ENCODE measurements around the gene FEM1C.

The FEM1C gene

DNA sequence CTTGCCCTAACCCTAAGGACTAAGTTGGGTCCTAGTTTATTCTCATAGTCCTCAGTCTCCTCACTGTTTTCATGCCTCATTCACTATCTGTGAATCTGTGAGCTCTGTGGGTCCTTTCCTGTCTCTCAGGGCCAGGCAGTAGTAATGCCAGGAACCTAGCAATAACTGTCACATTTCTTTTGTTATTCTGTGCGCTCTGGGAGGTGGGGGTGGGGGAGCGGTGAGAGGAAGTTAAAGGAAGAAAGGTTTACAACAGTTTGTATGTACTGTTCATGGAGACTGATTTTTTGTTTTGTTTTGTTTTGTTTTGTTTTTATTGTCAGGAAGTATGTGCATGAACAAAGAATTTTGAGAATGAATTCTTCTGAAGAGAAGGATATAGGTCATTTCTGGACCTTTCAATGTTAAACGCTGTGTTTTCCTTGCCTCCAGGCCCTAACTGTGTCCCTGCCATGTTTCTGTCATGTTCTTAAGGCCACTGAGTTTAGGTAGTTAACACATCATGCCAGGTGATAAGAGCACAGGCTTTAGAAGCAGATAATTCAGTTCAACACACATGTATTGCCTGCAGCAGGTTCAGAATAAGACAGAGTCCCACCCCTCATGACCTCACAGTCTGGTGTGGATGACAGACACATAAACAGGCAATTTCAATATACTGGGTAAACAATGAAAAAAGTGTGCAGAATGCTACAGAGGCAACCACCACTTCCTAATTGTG is 13.3 kb upstream of the FEM1C start:
- DNase-seq (ENCODE audit: low read depth) = no peak

GRCh38 chr5:115556276-115556675 is 11.7 kb upstream of the FEM1C start:
- no peak for DNase-seq (ENCODE audit: low read depth)

GRCh38 chr5:115555084-115555633 is 10.6 kb upstream of the FEM1C start:
- DNase-seq (ENCODE audit: low read depth) = no peak

- no peak for DNase-seq (ENCODE audit: low read depth)
Measured at GRCh38 chr5:115553082-115553481, 8.5 kb upstream of the FEM1C start.

DNA sequence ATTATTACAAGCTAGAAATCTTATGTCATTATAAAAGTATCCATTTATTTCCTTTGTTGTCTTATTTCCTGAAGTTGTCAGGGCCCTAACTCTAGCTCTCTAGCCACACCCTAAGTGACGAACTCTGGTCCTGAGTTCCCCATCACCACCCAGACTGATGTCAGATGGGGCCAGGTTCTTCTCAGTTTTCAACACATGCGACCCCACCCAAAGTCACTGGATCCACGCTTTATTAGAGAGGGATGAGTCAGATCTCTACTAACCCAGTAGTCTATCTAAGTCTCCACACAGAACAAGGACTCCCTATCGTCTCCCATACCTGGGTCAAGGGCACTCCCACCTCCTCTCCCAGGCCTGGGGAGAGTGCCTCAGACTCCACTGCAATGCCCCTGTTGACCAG is 6.8 kb upstream of the FEM1C start:
- no peak for DNase-seq (ENCODE audit: low read depth)

GRCh38 chr5:115549154-115549553 is 4.6 kb upstream of the FEM1C start:
- DNase-seq (ENCODE audit: low read depth) = no peak

DNA sequence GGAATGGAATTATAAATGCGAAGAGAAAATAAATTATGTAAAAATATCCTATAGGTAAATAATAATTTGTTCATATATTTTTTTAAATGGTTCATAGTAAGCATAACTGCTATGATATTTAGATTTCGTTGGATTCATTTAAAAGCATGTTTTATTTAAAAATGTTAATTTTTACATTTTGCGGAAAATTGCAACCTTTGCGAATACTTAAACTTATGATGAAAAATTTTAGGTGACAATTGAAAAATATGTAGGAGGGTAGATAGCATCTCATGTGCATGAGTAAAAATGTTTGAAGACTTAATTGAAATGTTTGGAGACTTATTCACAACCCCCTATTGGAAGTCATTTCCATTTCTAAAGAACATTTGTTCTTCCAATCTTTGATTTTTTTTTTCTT is 4.1 kb upstream of the FEM1C start:
- DNase-seq (ENCODE audit: low read depth) = no peak

DNA sequence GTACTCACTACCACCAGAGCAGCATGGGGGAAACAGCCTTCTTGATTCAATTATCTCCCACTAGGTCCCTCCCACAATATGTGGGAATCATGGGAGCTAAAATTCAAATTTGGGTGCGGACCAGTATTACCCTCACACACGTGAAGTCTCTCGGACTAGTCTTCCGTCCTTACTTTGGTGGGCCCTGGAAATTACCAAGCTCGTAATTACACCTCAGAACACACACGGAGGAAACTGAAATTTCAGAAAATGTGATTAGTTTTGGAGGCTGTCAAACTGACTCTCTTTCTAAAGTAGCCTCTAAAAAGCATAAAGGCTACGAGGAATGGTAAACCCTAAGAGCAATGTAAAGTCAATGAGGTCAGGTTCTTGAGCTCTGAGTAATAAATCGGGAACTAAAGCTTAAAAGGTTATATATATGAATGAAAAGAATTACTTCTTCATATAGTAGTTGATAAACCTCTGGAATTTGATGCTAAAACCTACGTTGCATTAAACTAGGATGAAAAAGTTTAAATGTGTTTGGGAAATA is 842 bp upstream of the FEM1C start:
- DNase-seq (ENCODE audit: low read depth) = no peak

DNA sequence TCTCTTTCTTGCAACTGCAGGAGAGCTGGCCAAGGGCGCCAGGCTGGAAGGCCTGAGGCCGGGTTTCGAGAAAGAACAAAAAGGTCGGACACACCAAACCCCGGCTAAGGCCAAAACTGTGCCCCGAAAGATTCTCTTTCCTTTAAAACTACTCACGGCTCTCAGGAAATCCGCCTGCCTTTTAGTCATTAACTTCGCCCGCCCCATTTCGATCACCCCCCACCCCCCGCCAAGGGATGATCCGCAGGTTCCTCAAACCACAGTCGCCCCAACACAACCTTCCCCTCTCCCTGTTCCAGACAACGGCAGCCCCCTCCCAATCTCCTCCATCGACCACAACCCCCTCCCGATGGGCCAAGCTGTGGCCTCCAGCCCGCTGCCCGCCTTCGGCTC is 536 bp downstream of the FEM1C start:
- peak; percentile 45 for DNase-seq (ENCODE audit: low read depth)

GRCh38 chr5:115543365-115544042 is 1.1 kb downstream of the FEM1C start:
- DNase-seq (ENCODE audit: low read depth) = peak; percentile 3

DNA sequence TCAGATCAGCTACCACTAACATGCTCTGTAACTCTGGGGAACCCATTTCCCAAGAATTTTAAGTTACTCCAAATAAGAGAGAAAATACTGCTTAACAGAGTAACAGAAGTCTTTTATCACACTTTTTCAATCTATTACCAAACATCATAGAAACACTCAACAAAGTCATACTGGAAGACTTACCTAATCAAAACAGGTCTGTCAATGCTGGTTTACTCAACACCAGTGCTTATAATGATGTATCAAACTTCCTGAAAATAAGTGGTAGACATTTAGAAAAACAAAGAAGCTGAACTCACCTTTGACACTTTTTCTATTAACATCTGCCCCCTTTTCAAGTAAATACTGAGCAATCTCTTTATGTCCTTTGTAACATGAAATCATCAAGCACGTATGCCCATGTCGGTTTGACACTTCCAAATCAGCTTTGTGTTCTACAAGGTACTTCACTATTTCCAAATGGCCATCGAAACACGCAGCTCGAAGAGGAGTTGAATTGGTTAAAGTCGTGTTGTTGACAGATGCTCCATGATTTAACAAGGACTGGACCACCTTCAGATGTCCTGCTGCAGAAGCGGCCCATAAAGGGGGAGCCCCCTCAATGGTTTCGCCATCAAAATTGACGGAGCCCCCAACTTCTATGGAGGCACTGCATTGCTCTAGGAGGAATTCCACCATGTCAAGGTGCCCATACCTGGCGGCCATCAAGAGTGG is 1.8 kb downstream of the FEM1C start:
- no peak for DNase-seq (ENCODE audit: low read depth)

GRCh38 chr5:115542086-115542485 is 2.5 kb downstream of the FEM1C start:
- no peak for DNase-seq (ENCODE audit: low read depth)

DNA sequence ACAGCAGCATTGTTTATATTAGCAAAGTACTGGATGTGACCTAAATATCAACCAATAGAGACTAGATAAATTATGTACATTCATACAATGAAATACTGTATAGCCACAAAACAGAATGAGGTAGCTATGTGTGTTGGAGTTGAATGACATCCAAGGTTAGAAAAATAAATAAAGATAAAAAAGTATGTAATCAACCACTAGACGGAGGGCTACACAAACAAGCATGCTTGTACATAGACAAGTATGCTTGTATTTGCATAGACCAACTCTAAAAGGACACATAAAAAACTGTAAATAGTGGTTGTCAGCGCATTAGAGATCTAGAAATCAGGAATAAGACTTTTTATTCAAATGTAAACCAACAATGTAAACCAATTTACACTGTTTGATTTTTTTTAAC is 3.0 kb downstream of the FEM1C start:
- no peak for DNase-seq (ENCODE audit: low read depth)

GRCh38 chr5:115535479-115536035 is 9.0 kb downstream of the FEM1C start:
- DNase-seq (ENCODE audit: low read depth) = no peak

DNA sequence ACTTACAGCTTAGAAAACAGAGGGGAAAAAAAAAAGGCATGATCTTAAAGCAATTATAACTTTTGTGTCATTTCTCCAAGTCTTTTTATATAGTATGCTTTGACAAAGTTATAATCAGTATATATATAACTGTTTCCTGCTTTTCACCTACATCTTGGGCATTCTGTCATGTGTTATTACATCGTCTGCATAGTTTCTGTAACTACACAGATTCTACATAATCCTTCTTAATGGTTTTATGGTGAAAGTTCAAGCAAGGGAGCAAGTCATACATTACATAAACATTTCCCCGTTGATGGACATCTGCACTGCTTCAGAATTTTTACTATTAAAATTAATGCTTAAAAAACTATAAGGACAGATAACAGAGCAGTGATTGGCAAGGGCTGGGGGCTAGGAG is 12.1 kb downstream of the FEM1C start:
- no peak for DNase-seq (ENCODE audit: low read depth)

DNA sequence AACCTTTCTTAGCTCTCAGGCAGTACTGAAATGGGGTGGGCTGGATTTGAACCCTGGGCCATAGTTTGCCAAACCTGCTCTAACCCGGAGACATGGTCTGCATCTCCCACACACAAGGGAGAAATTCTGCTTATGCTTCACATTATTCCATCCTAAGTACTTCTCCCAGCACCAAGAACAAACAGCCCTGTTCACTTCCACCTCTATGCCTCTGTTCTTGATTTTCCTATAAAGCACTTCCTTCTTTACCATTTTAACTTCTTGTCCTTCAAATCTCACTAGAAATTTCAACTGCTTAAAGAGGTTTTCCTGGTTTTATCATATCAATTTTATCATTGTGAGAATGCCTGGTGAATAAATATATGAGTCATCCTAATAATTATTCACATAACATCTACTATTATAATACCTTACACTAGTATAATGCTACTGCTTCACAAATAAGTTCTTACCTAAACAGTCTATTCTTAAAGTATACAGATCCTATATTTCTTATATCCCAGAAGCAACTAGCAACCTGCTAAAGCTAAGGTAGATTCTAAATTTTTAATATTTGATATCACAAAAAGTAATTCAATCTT is 12.7 kb downstream of the FEM1C start:
- no peak for DNase-seq (ENCODE audit: low read depth)

DNA sequence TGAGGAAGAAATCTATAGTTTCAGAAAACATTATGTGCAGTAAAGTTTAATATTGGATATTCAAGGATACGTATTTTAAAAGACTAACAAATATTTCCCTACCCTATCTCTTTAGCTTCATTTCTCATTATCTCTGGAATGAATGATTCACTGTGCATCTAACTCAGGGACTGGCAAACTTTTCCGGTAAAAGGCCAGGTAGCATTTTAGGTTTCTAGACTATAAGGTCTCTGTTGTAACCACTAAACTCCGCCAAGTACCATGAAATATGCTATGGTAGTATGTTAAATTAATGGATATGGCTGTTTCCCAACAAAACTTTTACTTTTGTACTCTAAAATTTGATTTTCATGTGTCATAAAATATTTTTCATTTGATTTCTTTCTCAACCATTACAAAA is 13.2 kb downstream of the FEM1C start:
- no peak for DNase-seq (ENCODE audit: low read depth)

DNA sequence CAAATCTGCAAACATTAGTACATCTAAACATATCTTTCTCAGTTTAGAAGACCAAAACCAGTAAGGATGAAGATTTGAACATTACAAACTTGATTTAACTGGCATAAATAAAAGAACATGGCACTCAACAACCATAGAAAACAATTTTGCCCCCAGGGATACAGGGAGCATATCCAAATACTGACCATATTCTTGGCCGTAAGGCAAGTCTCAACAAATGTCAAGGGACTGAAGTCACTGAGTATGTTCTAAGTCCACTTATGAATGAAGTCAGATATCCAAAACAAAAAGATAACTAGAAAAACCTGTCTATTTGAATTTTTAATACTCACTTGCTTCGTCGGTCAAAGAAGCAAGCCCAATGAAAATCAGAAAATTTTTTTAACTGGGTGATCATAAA is 14.1 kb downstream of the FEM1C start:
- DNase-seq (ENCODE audit: low read depth) = no peak

DNA sequence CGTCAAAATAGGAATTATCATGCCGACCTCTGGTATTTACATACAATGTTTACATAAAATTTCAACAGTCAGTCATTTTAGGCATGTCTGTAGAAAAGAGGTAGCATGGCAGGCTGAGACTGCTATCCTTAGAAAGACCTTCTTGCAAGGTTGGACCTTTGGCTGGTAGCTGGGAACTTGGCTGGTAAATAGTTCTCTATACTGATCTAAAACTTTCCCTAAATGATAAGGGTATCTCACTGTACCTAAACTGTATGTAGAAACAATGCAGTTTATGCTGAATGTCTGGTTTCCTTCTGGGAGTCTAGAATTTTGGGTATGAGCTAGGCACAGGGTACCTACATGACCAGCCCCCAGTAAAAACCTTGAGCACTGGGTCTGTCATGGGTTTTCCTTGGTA is 18.0 kb downstream of the FEM1C start:
- DNase-seq (ENCODE audit: low read depth) = no peak

DNA sequence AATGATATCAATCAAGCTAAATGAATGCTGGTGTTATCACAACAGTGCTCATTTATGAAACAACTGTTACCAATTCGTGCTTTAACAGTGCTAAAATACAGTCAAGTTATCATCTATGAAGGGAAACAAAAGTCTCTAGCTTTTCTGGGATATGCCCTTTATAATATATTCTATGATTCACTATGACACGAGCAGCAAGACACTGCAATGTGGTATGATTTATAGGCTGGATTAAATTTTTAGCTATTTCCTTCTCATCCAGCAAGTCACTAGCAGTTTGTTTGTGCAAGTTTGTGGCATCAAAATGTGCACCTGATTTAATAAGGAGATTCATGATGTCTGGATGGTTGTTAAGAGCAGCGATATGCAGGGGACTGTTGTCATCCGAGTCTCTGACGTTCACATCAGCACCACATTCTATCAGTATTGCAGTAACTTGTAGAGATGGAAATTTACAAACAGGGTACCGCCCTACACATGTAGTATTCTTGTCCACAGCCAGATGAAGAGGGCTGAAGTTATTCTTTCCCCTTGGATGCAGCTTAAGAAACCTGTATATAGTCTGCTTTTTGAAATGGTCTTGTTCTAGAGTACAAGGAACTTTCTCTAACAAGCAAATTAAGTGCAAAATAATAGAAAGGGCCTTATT is 20.3 kb downstream of the FEM1C start:
- DNase-seq (ENCODE audit: low read depth) = no peak

GRCh38 chr5:115522832-115523403 is 21.7 kb downstream of the FEM1C start:
- no peak for DNase-seq (ENCODE audit: low read depth)
